Activated CD4-positive, CD25-positive, alpha-beta regulatory T cell treated with anti-CD3 and anti-CD28 coated beads, Interleukin-2, amount 50 U/mL, for 72 hours (primary cell): ENCODE data around the gene KRTAP5-10.
"Not testable (repeated sequence)": the region's sequence is repeated elsewhere in the genome, so short reads cannot be mapped to it uniquely, and the experiment has no call there.

Source experiments
- DNase-seq: peaks from one replicate; pipeline ENCODE4 v3.0.0; 2021

The KRTAP5-10 gene

GRCh38 chr11:71613931-71614330 lies 48.6 kb downstream of the KRTAP5-10 start:
- not testable (repeated sequence) for DNase-seq

GRCh38 chr11:71614366-71614917 lies 49.1 kb downstream of the KRTAP5-10 start:
- not testable (repeated sequence) for DNase-seq

GRCh38 chr11:71615003-71615402 lies 49.6 kb downstream of the KRTAP5-10 start:
- not testable (repeated sequence) for DNase-seq
